GM18909 (cell line): ENCODE measurements around the gene IL5RA.

Experiments
- ATAC-seq: cut with Tn5 transposase; IDR thresholded peaks from one replicate; pipeline ENCODE4 v1.9.1; 2021; ENCODE audit warnings: mild to moderate bottlenecking; ENCODE audit not compliant: unreplicated experiment, poor library complexity

Gene IL5RA

GRCh38 chr3:3069723-3070122 is 40.5 kb downstream of the IL5RA start:
- no peak for ATAC-seq

GRCh38 chr3:3068358-3068881 is 41.8 kb downstream of the IL5RA start:
- no peak for ATAC-seq

GRCh38 chr3:3066910-3067309 is 43.3 kb downstream of the IL5RA start:
- no peak for ATAC-seq

GRCh38 chr3:3066378-3066777 is 43.8 kb downstream of the IL5RA start:
- peak; percentile 73 for ATAC-seq

GRCh38 chr3:3065876-3066275 is 44.3 kb downstream of the IL5RA start:
- peak; percentile 33 for ATAC-seq

- no peak for ATAC-seq
These were observed 45.9 kb downstream of the IL5RA start for GRCh38 chr3:3064297-3064696.

- no peak for ATAC-seq
These were observed 50.5 kb downstream of the IL5RA start for GRCh38 chr3:3059645-3060044.

- ATAC-seq = no peak
These were observed 56.2 kb downstream of the IL5RA start for GRCh38 chr3:3053974-3054373.

- no peak for ATAC-seq
These were observed 71.8 kb downstream of the IL5RA start for GRCh38 chr3:3038201-3038991.

GRCh38 chr3:3037156-3037555 is 73.0 kb downstream of the IL5RA start:
- no peak for ATAC-seq

GRCh38 chr3:3031326-3031725 is 78.8 kb downstream of the IL5RA start:
- no peak for ATAC-seq

GRCh38 chr3:3027976-3028567 is 82.1 kb downstream of the IL5RA start:
- peak; percentile 94 for ATAC-seq

GRCh38 chr3:3023111-3023745 is 86.9 kb downstream of the IL5RA start:
- ATAC-seq = no peak

GRCh38 chr3:3020209-3020608 is 90.0 kb downstream of the IL5RA start:
- no peak for ATAC-seq
